Rectal smooth muscle tissue (tissue), 1 donor: ENCODE measurements around the gene DIP2C.

ENCODE experiments used
- H3K27ac ChIP-seq: one replicate; pipeline ENCODE4 v1.7.0; 2013; ENCODE audit warnings: low read depth, low read length, inconsistent platforms
- H3K27me3 ChIP-seq: one replicate; pipeline ENCODE4 v1.7.0; 2013; ENCODE audit warnings: low read length; ENCODE audit not compliant: control insufficient read depth, insufficient read depth
- H3K36me3 ChIP-seq: one replicate; pipeline ENCODE4 v1.7.0; 2013; ENCODE audit warnings: low read length; ENCODE audit not compliant: control insufficient read depth, insufficient read depth
- H3K4me1 ChIP-seq: one replicate; pipeline ENCODE4 v1.7.0; 2013; ENCODE audit warnings: low read length; ENCODE audit not compliant: control insufficient read depth, insufficient read depth
- H3K4me3 ChIP-seq: one replicate; pipeline ENCODE4 v1.7.0; 2013; ENCODE audit warnings: low read length
- H3K9ac ChIP-seq: one replicate; pipeline ENCODE4 v1.7.0; 2013; ENCODE audit warnings: low read length

Gene DIP2C

DNA sequence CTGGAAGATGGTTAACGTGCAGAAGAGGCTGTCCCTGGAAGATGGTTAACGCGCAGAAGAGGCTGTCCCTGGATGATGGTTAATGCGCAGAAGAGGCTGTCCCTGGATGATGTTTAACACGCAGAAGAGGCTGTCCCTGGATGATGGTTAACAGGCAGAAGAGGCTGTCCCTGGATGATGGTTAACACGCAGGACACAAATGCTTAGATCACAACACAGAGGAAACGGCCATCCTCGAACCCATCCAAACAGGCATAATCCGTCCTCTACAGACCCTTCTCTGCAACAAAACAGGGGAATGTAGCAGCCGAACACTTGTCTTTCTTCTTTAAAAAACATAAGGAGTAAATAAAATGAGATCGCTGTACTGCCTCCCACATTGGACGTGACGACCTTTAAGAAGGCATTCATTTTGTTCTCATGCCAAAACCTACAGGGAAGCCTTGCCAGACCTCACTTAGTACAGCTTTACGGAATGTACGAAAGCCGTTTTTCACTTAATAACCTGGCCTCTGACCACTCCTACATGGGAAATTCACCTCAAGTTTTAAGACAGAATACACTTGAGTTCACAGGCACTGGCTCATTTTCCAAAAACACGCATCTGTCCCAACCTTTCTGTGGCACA lies 309.0 kb downstream of the DIP2C start:
- Histone ChIP-seq H3K27me3 (no peaks in the 10 kb centered on the region), H3K36me3 (peaks cover 10% of the 10 kb centered on the region), H3K9ac (no peak overlapping the region), H3K4me3 (peak overlapping the region; percentile 14), H3K4me1 (peaks cover 7% of the 10 kb centered on the region), H3K27ac (peak overlapping the region; percentile 81)

DNA sequence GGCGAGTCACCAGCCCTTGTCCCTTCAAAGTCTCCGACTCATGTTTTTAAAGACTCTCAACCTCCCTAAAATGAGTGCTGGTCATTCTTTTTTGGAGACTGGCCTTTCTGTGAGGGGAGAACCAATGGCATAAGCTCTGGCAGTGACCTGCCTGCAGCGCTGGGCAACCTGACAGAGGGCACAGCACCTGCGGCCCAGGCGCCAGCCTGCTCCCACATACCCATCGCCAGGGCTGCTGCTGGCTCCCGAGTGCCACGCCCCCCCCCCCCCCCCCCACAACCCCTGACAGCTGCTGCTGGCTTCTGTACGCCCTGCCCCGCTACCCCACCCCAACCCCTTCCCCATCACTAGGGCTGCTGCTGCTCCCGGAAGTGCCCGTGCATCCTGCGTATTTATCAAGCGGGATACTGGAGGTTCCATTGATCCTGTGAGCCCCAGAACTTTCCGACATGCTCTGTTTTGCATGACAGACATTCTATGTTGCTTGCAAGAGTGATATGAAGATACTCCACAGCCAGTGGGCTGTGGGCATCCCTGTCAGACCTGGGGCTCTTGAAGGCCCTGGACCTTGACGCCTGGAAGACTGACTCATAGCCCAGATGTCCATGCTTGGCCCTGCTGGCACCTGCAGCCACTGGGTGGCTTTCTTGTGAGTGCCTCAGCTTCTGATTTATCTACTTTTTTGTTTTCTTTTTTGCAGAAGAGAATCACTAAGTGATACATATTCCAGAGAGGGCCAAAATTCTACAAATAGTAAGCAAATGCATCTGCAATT lies 310.4 kb downstream of the DIP2C start:
- H3K4me3 ChIP-seq, result no peak overlapping the region
- H3K27ac ChIP-seq, result no peak overlapping the region
- peaks cover 10% of the 10 kb centered on the region for H3K36me3 ChIP-seq

DNA sequence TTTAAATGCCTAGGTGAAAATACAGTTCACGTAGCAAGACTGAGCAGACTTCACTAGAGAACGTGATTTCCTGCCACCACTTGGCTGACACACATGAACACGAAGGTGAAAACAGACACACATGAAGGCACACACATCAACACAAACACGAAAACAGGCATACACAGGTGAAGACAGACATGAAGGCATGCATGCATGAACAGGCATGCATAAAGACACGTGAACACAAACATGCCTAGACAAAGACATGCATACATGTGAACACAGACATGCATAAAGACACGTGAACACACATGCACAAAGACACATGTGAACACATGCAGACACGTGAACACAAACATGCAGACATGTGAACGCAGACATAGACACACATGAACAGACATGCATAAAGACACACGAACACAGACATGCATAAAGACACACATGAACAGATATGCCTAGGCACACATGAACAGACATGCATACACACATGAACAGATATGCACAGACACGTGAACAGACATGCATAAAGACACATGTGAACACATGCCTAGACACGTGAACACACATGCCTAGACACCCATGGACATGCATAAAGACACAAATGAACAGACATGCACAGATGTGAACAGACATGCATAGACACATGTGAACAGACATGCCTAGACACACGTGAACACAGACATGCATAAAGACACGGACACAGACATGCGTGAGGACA lies 311.1 kb downstream of the DIP2C start:
- Histone ChIP-seq H3K4me1 (peaks cover 16% of the 10 kb centered on the region), H3K36me3 (peaks cover 10% of the 10 kb centered on the region), H3K4me3 (no peak overlapping the region), H3K27ac (no peak overlapping the region), H3K9ac (no peak overlapping the region), H3K27me3 (no peaks in the 10 kb centered on the region)

More for the DNA sequence above, 310.4 kb downstream of the DIP2C start:
- Histone ChIP-seq H3K4me1 (peaks cover 10% of the 10 kb centered on the region), H3K9ac (no peak overlapping the region), H3K27me3 (no peaks in the 10 kb centered on the region)

DNA sequence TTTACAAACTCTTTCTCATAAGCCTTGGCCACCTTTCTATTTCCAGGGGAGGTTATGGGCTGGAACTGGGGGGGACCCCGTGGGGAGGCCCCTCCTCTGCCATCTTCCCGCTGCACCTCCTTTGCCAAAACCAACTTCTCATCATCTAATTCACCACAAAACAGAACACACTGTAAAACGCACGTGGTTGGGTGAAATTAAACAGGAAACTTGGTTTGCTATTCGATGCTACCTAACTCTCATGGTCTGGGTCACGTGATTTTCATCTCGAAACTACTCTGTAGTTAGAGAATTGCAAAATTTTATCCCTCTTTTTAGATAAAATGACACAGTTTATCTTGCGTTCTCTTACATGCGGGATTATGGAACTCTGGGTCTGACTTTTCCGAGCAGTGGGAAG lies 312.2 kb downstream of the DIP2C start:
- H3K27ac ChIP-seq, result no peak overlapping the region
- H3K9ac ChIP-seq, result no peak overlapping the region
- H3K27me3 ChIP-seq, result no peaks in the 10 kb centered on the region
- H3K4me3 ChIP-seq, result no peak overlapping the region
- H3K36me3 ChIP-seq, result peaks cover 10% of the 10 kb centered on the region
- peaks cover 26% of the 10 kb centered on the region for H3K4me1 ChIP-seq

- H3K27me3 ChIP-seq, result no peaks in the 10 kb centered on the region
- peaks cover 26% of the 10 kb centered on the region for H3K4me1 ChIP-seq
- no peak overlapping the region for H3K27ac ChIP-seq
- H3K4me3 ChIP-seq, result no peak overlapping the region
- H3K36me3 ChIP-seq, result peaks cover 4% of the 10 kb centered on the region
- no peak overlapping the region for H3K9ac ChIP-seq
Measured at GRCh38 chr10:375815-376505, 313.5 kb downstream of the DIP2C start.

DNA sequence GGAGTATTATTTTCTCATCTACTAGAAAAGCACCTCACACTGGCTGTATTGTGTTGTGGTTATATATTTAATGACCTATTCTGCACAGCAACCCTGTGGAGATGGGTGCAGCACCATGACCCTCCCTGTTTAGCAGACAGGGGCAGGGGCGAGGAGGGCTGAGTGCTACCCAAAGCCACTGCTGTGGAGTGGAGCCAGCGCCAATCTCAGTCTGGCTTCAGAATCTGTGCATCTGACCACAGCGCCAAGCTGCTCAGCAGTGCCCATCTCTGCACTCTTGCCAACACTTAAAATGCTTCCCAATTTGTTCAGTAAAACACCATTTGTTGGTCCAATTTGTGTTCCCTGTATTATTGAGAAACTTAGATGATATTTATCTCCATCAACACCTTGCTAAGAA lies 315.1 kb downstream of the DIP2C start:
- H3K27ac ChIP-seq, result no peak overlapping the region
- no peaks in the 10 kb centered on the region for H3K27me3 ChIP-seq
- no peak overlapping the region for H3K4me3 ChIP-seq
- no peak overlapping the region for H3K9ac ChIP-seq
- peaks cover 25% of the 10 kb centered on the region for H3K4me1 ChIP-seq
- H3K36me3 ChIP-seq, result peaks cover 4% of the 10 kb centered on the region

DNA sequence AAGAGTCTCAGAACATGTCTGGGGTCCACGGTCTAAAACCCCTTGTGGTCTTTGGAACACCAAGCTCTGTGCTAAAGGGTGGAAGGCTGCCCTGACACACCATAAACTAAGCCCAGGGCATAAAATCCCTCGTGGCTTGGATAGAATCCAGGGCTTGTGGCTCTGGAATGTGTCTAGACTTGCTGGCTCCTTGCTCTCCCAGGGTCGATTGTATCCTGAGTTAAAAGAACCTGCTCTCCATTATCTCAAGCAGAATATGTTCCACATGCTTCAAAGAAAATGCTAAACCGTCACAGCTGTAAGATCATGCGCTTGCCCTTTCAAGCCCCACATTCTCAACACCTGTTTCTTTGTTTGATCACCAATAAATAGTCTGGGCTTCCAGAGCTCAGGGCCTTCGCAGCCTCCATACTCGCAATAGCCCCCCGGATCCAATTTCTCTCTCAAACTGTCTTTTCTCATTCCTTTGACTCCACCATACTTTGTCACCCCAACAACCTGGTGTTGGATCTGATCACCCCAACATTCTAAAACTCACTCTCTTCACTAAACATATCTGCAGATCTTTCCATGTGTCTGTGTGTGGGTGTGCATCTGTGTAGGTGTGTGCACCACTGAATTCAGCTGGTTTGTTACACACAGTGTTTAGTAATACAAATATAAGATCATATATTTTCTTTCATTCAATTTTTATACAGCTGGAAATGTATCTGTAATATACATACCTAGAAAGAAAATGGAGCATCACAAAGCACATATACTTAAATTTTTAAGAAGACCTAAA lies 315.8 kb downstream of the DIP2C start:
- no peak overlapping the region for H3K4me3 ChIP-seq
- peak overlapping the region; percentile 66 for H3K27ac ChIP-seq
- no peak overlapping the region for H3K9ac ChIP-seq
- H3K36me3 ChIP-seq, result peaks cover 3% of the 10 kb centered on the region
- peaks cover 26% of the 10 kb centered on the region for H3K4me1 ChIP-seq
- H3K27me3 ChIP-seq, result no peaks in the 10 kb centered on the region

GRCh38 chr10:373015-373414 lies 316.5 kb downstream of the DIP2C start:
- H3K9ac ChIP-seq, result no peak overlapping the region
- H3K27me3 ChIP-seq, result no peaks in the 10 kb centered on the region
- peaks cover 26% of the 10 kb centered on the region for H3K4me1 ChIP-seq
- H3K4me3 ChIP-seq, result no peak overlapping the region
- H3K27ac ChIP-seq, result peak overlapping the region; percentile 66
- no peaks in the 10 kb centered on the region for H3K36me3 ChIP-seq

- H3K36me3 ChIP-seq, result peaks cover 1% of the 10 kb centered on the region
- H3K27me3 ChIP-seq, result no peaks in the 10 kb centered on the region
- peaks cover 26% of the 10 kb centered on the region for H3K4me1 ChIP-seq
- peak overlapping the region; percentile 66 for H3K27ac ChIP-seq
- no peak overlapping the region for H3K4me3 ChIP-seq
- H3K9ac ChIP-seq, result no peak overlapping the region
Measured at GRCh38 chr10:372566-372965, 316.9 kb downstream of the DIP2C start.

DNA sequence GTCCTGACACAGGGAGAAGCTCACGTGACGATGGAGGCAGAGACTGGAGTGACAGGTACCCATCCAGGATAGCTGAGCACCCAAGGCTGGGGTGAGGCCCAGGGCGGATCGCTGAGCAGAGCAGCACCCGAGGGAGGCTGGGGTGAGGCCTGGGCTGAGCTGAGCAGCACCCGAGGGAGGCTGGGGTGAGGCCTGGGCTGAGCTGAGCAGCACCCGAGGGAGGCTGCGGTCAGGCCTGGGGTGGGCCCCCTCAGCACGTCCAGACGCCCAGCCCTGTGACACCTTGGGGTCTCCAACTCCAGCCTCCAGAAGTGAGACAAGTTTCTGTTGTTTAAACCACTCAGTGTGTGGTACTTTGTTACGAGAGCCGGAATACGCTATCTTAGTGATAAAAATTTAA lies 318.0 kb downstream of the DIP2C start:
- Histone ChIP-seq H3K4me1 (peaks cover 26% of the 10 kb centered on the region), H3K36me3 (peaks cover 4% of the 10 kb centered on the region), H3K27ac (no peak overlapping the region)

DNA sequence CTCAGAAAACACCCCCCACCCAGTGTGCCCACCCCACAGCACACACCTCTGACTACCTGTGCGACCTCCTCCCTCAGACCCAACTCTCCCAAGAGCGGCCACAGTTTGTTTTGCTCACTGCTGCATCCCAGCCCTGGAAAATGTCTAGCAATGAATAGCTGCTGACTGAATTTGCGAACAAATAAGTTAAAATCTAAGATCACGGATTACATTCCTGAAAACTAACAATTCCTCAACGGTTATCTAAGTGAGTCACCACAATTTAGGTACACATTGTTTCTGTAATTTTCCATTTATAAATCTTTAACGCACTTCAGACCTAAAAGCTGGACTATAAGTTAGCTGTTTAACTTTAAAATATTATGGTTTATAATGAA lies 319.0 kb downstream of the DIP2C start:
- H3K4me1 ChIP-seq, result peaks cover 26% of the 10 kb centered on the region
- no peak overlapping the region for H3K4me3 ChIP-seq
- peaks cover 8% of the 10 kb centered on the region for H3K36me3 ChIP-seq
- no peak overlapping the region for H3K9ac ChIP-seq
- no peaks in the 10 kb centered on the region for H3K27me3 ChIP-seq
- H3K27ac ChIP-seq, result peak overlapping the region; percentile 40

More for the DNA sequence above, 318.0 kb downstream of the DIP2C start:
- H3K27me3 ChIP-seq, result no peaks in the 10 kb centered on the region
- no peak overlapping the region for H3K4me3 ChIP-seq
- no peak overlapping the region for H3K9ac ChIP-seq
